Astrocyte of the cerebellum (primary cell): ENCODE results near the gene GTPBP1.

Experiments
- DNase-seq: peaks from one replicate; pipeline ENCODE4 v3.0.0-alpha.2; 2011; ENCODE audit warnings: low read depth
- H3K4me3 ChIP-seq: 2 replicates; pipeline ENCODE4 v1.5.1; 2011; ENCODE audit warnings: mild to moderate bottlenecking, low read depth, low read length, moderate library complexity
- in situ Hi-C: cut with HindIII; loops from 2 replicates; pipeline ENCODE4 v1.10.0; 2017; ENCODE audit warnings: low sequenced_read_pairs
- TF ChIP-seq, protein P1 (sequence below): IDR thresholded peaks from 2 replicates; pipeline ENCODE4 v1.5.1; 2012; ENCODE audit warnings: low read length, low read depth, moderate library complexity, mild to moderate bottlenecking; ENCODE audit errors: missing control alignments

The GTPBP1 gene

DNA sequence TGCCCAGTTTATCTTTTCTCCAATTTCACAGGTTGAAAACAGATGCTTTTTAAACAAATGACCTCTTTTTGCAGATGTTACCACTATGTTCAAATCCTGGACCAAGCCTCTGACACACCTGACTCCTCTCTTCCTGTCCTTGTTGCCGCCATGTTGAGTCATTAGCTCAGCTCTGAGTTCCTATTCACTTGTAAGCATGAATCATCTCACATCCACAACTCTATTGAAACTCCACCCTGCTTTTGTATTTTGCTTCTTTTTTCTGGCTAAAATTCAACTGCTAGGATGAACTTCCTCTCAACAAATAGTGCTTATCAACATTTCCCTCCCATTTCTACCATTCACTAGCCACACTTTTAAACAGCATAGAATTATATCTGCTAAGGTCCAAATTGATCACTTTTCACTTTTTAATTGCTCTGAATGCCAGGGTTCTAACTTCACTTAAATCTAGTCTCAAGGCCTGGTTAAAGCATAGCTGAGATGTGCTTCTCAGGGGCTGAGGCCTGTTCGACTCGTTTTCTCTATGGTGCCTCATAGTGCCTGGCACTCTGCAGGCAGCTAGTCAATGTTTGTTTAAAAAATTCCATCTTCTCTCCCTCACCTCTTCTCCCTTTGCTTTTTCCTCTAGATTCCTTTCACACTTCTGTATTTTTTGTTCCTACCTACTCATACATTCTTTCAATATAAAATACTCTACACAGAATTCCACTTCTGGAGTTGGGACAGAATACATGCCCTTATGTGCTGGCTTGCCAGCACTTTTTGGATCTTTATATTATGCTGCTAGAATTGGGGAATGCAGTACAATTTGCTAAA lies 8.9 kb upstream of the GTPBP1 start:
- H3K4me3 ChIP-seq: peak overlapping the region; percentile 85
- in situ Hi-C loops: no loop called here
- peak; percentile 57 for DNase-seq
- TF ChIP-seq, protein P1, sequence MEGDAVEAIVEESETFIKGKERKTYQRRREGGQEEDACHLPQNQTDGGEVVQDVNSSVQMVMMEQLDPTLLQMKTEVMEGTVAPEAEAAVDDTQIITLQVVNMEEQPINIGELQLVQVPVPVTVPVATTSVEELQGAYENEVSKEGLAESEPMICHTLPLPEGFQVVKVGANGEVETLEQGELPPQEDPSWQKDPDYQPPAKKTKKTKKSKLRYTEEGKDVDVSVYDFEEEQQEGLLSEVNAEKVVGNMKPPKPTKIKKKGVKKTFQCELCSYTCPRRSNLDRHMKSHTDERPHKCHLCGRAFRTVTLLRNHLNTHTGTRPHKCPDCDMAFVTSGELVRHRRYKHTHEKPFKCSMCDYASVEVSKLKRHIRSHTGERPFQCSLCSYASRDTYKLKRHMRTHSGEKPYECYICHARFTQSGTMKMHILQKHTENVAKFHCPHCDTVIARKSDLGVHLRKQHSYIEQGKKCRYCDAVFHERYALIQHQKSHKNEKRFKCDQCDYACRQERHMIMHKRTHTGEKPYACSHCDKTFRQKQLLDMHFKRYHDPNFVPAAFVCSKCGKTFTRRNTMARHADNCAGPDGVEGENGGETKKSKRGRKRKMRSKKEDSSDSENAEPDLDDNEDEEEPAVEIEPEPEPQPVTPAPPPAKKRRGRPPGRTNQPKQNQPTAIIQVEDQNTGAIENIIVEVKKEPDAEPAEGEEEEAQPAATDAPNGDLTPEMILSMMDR: no peak

DNA sequence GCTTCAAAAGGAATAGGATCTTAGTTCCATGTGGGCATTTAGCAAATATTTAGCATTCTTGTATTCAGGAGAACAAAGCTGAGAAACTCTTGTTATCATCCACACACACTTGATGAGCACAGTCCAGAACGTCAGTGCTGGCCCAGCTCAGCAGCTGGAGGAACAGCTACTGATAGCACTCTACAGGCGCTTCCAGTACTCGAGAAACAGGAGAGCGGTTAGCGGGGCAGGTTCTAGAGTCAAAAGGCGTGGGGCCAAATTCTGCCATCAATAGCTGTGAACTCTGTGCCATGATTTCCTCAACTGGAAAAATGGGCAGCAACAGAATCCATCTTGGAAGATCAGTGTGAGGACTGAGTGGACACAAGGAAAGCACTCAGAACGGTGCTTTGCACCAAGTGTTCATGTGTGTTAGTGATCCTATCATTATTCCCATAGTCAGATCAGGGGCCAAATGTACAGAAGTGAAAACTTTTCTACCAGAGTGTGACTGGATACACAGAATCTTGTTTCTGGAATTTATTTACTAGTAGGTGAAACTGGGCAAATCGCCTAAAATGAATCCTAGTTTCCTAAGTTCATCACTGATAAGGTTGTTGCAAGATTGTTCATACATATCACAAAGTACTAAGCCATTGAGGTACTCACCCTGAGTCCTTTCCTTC lies 8.2 kb upstream of the GTPBP1 start:
- DNase-seq: no peak
- TF ChIP-seq, protein P1: no peak
- H3K4me3 ChIP-seq: peak overlapping the region; percentile 85
- in situ Hi-C loops: no loop called here

DNA sequence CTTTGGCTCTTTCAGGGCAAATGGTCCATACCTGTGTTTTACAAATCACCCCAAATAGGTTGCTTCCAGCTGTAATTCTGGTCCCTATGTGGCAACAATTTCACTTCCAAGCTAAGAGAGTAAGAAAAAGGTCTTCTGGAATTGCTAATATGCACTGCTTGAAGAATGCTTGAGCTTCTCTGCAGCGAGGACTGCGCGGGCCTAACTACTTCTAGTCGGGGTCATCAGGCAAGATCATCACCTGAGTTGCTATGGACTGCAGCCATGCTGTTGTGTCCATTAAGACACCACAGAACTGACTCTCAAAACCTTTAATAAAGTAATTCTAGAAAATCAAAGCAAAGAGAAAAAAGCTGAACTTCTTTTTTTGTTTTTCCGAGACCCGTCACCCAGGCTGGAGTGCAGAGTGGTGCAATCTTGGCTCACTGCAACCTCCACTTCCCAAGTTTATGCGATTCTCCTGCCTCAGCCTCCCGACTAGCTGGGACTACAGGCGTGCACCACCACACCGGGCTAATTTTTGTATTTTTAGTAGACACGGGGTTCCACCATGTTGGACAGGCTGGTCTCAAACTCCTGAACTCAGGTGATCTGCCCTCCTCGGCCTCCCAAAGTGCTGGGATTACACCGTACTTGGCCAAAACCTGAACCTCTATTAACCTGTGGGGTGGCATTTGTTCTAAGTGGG lies 7.2 kb upstream of the GTPBP1 start:
- in situ Hi-C loops: no loop called here
- no peak for DNase-seq
- TF ChIP-seq, protein P1: no peak
- H3K4me3 ChIP-seq: peak overlapping the region; percentile 85

DNA sequence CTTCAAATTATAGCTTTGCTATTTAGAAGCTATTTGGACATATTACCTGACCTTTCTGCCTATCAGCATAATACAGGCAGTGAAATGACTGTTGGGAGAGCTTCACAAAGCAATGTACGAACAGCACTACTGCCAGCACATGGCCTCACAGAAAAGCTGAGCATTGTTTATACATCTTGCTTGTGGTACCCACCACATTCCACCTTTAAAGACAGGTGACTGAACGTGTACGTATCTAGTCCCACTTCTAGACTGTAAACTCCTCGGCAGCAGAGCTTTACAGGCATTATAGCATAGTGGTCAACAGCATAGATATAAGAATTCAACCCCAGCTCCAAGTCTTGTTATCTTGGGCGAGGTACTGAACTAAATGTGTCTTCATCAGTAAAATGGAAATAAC lies 6.6 kb upstream of the GTPBP1 start:
- peak overlapping the region; percentile 85 for H3K4me3 ChIP-seq
- DNase-seq: no peak
- TF ChIP-seq, protein P1: no peak
- in situ Hi-C loops: no loop called here

DNA sequence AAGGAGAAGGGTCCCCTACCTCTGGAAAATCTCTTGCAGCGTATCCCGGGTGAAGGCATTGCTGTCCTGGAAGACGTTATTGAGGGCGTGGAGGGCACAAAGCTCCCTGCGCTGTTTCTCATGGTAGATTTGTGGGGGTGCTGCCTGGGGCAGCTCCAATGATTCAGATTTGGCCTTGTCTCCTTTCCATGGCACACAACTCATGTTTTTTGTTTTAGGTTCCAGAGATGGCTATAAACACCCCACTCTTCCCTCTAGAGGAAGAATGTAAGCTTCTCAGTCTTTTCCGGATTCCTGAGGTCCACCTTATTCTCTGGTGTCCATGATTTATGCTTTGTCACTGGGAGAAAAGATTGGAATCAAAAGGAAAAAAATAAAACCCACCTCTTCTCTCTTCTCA lies 6.0 kb upstream of the GTPBP1 start:
- in situ Hi-C loops: no loop called here
- peak overlapping the region; percentile 85 for H3K4me3 ChIP-seq
- TF ChIP-seq, protein P1: peak; percentile 6
- no peak for DNase-seq

DNA sequence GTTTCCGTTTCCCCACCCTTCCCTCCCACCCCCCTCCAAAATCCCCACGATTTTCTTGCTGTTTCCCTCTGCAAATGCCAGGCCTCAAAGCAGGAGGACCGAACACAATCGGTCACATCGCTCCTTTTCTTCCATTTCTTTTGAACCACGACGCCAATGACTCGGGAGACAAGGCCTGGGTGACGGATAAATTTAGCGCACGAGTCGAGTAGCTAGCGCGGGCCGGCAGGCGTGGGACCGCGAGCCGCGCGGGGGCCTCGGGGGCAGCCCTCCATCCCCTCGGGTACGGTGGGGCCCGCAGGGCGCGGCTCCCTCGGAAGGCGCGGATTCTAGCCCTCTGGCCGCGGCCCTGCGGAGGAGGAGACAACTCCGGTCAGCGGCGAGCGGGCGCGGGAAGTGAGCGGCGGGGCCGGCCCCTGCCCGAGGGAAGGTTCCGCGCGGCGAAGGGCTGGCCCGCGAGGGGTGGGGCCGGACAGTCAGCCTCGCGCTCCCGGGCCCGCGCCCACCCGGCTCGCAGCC lies 5.4 kb upstream of the GTPBP1 start:
- TF ChIP-seq, protein P1: no peak
- DNase-seq: no peak
- in situ Hi-C loops: no loop called here
- H3K4me3 ChIP-seq: peak overlapping the region; percentile 85
